ENCODE measurements around the gene FGFBP1. TPM values are rescaled to one million over a fixed set of nuclear protein-coding genes. Genes with fewer than 3 reads are reported as not detected.

Gene FGFBP1
- total and polyA plus RNA-seq, 8 donors = 0.10 to 52.1 (median 0.14) TPM; not detected in 2

DNA sequence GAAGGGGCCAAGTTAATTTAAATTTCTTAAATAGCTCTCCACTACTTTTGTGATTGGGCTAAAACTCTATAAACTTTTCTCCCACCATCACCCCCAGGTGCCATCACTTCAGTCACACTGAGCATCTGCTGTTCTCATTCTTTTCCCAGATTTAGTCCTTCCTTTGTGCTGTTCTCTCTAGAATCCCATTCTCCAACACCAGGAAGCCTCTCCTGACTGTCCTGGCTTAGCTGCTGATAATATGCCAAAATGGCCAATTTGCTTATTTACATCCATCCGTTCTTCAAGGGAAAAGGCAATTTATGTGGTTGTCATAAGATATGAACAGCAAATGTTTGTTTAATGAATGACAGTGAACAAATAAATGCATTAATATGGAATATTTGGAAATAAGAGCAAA lies 44.1 kb downstream of the FGFBP1 start:
- no peak for ATAC-seq
- intact Hi-C loops (cut with DNase I) = no loop called here
- Histone ChIP-seq H3K36me3 (no peaks in the 10 kb centered on the region), H3K27me3 (no peaks in the 10 kb centered on the region), H3K9me3 (no peaks in the 10 kb centered on the region), H3K27ac (peak overlapping the region in 1 of 2 donors; percentile 67), H3K4me3 (no peak overlapping the region), H3K4me1 (no peaks in the 10 kb centered on the region)
- DNase-seq = no peak
- TF ChIP-seq, protein P1, sequence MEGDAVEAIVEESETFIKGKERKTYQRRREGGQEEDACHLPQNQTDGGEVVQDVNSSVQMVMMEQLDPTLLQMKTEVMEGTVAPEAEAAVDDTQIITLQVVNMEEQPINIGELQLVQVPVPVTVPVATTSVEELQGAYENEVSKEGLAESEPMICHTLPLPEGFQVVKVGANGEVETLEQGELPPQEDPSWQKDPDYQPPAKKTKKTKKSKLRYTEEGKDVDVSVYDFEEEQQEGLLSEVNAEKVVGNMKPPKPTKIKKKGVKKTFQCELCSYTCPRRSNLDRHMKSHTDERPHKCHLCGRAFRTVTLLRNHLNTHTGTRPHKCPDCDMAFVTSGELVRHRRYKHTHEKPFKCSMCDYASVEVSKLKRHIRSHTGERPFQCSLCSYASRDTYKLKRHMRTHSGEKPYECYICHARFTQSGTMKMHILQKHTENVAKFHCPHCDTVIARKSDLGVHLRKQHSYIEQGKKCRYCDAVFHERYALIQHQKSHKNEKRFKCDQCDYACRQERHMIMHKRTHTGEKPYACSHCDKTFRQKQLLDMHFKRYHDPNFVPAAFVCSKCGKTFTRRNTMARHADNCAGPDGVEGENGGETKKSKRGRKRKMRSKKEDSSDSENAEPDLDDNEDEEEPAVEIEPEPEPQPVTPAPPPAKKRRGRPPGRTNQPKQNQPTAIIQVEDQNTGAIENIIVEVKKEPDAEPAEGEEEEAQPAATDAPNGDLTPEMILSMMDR (IDR thresholded peaks at IDR 0.05) = no peak

DNA sequence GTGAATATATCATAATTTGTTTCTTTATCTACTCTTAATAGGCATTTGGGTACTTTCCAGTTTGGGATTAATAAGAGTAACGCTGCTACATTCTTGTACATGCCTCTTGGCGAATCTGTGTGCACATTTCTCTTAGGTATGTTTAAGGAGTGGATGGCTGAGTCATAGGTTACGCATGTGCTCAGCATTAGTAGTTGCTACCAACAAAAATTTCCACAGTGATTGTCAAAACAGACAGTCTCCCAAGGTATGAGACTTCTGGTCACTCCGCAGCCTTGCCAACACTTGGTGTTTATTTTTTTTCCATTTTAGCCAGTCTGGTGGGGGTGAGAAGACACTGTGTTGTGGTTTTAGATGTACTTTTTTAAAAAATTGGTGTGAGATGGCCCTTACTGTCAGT lies 44.6 kb downstream of the FGFBP1 start:
- H3K4me3 ChIP-seq = no peak overlapping the region
- H3K9me3 ChIP-seq = no peaks in the 10 kb centered on the region
- ATAC-seq (peak; percentile 95), DNase-seq (no peak)
- intact Hi-C loops (cut with DNase I) = no loop called here
- H3K27ac ChIP-seq = peak overlapping the region in 1 of 2 donors; percentile 67
- H3K4me1 ChIP-seq = no peaks in the 10 kb centered on the region
- H3K36me3 ChIP-seq = no peaks in the 10 kb centered on the region
- no peaks in the 10 kb centered on the region for H3K27me3 ChIP-seq
- TF ChIP-seq, protein P1 (IDR thresholded peaks at IDR 0.05) = no peak

GRCh38 chr4:15891312-15891711 lies 47.2 kb downstream of the FGFBP1 start:
- Histone ChIP-seq H3K27me3 (no peaks in the 10 kb centered on the region), H3K9me3 (no peaks in the 10 kb centered on the region), H3K4me1 (no peaks in the 10 kb centered on the region), H3K36me3 (no peaks in the 10 kb centered on the region), H3K4me3 (no peak overlapping the region), H3K27ac (no peak overlapping the region)
- ATAC-seq (no peak), DNase-seq (no peak)
- TF ChIP-seq, protein P1 (IDR thresholded peaks at IDR 0.05) = no peak
- intact Hi-C loops (cut with DNase I) = no loop called here

- TF ChIP-seq, protein P1 (IDR thresholded peaks at IDR 0.05) = no peak
- Histone ChIP-seq H3K27me3 (no peaks in the 10 kb centered on the region), H3K36me3 (no peaks in the 10 kb centered on the region), H3K9me3 (no peaks in the 10 kb centered on the region), H3K4me3 (no peak overlapping the region), H3K27ac (no peak overlapping the region), H3K4me1 (no peaks in the 10 kb centered on the region)
- ATAC-seq (no peak), DNase-seq (no peak)
- intact Hi-C loops (cut with DNase I) = no loop called here
Observed at GRCh38 chr4:15890246-15890829, 48.2 kb downstream of the FGFBP1 start.

DNA sequence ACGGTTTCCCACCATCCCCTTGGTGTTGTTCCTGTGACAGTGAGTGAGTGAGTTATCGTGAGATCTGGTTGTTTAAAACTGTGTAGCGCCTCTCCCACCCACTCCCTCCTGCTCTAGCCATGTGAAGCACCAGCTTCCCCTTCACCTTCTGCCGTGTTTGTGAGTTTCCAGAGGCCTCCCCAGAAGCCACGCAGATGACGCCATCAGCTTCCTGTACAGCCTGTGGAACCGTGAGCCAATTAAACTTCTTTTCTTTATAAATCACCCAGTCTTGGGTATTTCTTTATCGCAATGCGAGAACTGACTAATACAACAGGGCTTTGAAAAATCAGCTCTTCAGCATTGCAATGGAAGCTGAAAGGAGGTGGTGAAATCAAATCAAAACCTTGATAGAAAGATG lies 50.0 kb downstream of the FGFBP1 start:
- TF ChIP-seq, protein P1 (IDR thresholded peaks at IDR 0.05) = no peak
- Histone ChIP-seq H3K4me3 (no peak overlapping the region), H3K36me3 (no peaks in the 10 kb centered on the region), H3K27ac (no peak overlapping the region), H3K4me1 (no peaks in the 10 kb centered on the region), H3K9me3 (no peaks in the 10 kb centered on the region), H3K27me3 (no peaks in the 10 kb centered on the region)
- DNase-seq (no peak), ATAC-seq (no peak)
- intact Hi-C loops (cut with DNase I) = no loop called here

Other genes starting within 250 kb of the FGFBP1 start
- gene BST1, start 235.7 kb downstream of the FGFBP1 start, total RNA-seq = 10 to 100 TPM in 1 of 2 donors, 1 to 10 TPM in 1; 9.0 to 20.8 TPM
- 1 to 10 TPM; 3.3 to 4.3 (median 4.1) TPM for gene BST1, start 235.7 kb downstream of the FGFBP1 start, polyA plus RNA-seq (ENCODE audit: insufficient read length in 6 of 6)
- gene CD38, start 160.4 kb downstream of the FGFBP1 start, total RNA-seq = 10 to 100 TPM; 21.0 to 38.4 TPM
- gene CD38, start 160.4 kb downstream of the FGFBP1 start, polyA plus RNA-seq (ENCODE audit: insufficient read length in 6 of 6) = 1 to 10 TPM in 5 of 6 donors, under 1 TPM in 1; 0.99 to 1.9 (median 1.5) TPM
- 1 to 10 TPM; 2.9 TPM for gene FGFBP2, start 24.4 kb upstream of the FGFBP1 start, total RNA-seq
- under 1 TPM in 4 of 6 donors, not detected in 2; 0.20 to 0.74 (median 0.46) TPM for gene FGFBP2, start 24.4 kb upstream of the FGFBP1 start, polyA plus RNA-seq (ENCODE audit: insufficient read length in 6 of 6)
- gene PROM1, start 145.3 kb upstream of the FGFBP1 start, total RNA-seq = 10 to 100 TPM in 1 of 2 donors, not detected in 1; 11.2 TPM
- 10 to 100 TPM; 18.6 to 37.1 (median 27.9) TPM for gene PROM1, start 145.3 kb upstream of the FGFBP1 start, polyA plus RNA-seq (ENCODE audit: insufficient read length in 6 of 6)

Data from left lung (tissue), 10 donors.